IPS-NIHi7 (cell line): Measurements from ENCODE around the gene PRPF38A.
"Not testable (repeated sequence)": the region's sequence is repeated elsewhere in the genome, so short reads cannot be mapped to it uniquely, and the experiment has no call there.

Experiments used
- DNase-seq: peaks from one replicate; pipeline ENCODE4 v3.0.0; 2012; ENCODE audit warnings: mixed read lengths; ENCODE audit errors: extremely low spot score

The PRPF38A gene

DNA sequence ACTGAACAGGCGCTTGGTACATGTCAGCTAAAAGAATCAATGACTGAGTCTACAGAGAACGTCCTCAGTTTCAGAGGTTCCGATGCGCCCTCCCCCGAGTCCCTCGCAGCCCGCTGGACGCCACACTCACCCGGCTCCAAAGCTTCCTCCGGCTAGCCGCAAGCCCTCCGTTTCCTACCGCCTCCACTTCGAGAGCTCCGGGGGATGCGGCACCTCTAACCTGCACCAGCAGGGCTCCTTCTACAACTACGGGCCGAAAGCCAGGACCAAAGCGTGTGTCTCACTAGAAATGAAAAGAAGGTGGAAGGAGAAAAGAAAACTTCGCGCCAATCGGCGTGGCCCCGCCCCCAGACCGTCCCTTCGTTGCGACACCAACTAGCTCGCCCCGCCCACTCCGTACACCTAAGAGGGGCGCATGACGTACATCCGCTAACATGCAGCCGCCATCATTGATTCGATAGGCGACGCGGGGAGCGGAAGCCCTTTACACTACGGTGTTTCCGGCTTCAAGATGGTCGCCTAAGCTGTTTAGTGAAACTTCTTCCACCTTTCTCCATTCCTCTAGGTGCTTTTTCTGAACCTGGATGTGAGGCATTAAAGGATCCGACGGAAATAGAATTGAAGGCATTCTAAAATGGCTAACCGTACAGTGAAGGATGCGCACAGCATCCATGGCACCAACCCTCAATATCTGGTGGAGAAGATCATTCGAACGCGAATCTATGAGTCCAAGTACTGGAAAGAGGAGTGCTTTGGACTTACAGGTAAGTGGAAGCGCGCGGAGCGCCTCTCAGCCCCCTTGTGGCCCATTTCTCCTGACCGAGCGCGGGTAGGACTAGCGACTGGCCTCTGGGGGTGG is at the start of gene PRPF38A, which contains the start of gene ORC1:
PRPF38A (plus strand) TSS at position 487 of the 859 bp plus-strand sequence; CDS start at position 635, 148 bp downstream.
ORC1 (minus strand) TSS at position 308 of the 859 bp plus-strand sequence. CDS start 2,200 bp downstream, outside the sequence.
- peak; percentile 99 for DNase-seq

DNA sequence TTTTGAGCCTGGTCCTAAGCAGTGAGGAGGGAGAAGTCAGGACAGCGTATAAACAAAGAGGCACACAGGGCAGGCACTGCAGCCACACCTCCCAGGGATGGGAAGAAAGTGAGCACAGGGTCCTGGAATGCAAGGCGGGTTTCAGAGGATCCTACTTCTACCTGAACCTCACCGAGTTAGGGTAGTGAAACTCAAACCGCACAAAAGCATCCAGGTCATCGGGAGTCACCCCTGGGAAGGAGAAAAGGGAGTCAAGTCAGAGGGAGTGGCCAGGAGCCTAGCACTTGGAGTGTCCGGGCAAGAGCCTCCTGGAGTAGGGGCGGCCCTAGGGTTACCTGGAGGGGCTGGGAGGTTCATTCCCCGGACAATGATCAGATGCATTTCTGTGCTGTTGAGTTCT is 49.0 kb upstream of the PRPF38A start:
- DNase-seq, result no peak

GRCh38 chr1:52355847-52356505 is 48.4 kb upstream of the PRPF38A start:
- no peak for DNase-seq

- DNase-seq, result no peak
Observed at GRCh38 chr1:52356818-52357355, 47.5 kb upstream of the PRPF38A start.

- no peak for DNase-seq
Observed at GRCh38 chr1:52357397-52357796, 47.0 kb upstream of the PRPF38A start.

- no peak for DNase-seq
Observed at GRCh38 chr1:52358851-52359497, 45.4 kb upstream of the PRPF38A start.

DNA sequence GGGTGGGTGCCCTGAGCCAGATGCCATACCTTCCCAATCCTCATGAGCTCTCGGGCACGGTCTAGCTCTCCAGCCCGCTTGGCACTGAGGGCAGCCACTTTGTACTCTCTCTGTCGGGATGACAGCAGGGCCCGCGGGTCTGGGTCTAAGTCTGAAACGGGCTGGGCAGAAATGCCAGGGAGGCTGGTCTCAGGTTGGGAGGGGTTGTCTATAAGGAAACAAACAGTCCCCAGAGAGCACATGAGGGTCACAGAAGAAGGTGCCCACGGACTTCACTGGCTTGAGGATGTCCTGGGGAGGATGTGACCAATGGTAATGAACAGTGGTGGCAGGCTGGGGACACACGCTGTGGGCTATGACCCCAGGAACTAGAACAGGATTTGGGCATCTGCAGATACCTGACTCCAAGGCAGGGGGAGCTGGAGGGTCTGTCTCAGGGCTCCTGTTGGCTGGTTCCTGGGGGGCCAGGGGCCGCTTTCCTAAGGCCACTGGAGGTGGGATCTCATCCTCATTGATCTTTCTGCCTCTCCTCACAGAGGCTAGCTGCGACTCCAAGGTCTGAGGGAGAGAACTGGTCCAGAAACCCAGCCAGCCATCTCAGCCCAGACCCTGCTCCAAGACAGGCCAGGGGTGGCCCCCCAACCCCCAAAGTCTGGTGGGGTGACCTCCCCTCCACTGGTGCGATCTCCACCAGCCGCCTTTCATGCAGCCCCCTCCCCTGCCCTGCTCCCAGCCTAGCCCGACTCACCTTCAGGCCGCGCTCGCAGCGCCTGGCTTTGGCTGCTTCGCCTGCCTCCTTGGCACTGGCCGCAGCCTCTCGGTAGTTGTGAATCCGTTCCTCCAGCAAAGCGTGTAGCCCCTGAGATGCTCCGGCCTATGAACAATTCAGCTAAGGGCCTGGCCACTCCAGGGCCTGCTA is 44.5 kb upstream of the PRPF38A start:
- no peak for DNase-seq

GRCh38 chr1:52360595-52360968 is 43.8 kb upstream of the PRPF38A start:
- DNase-seq, result no peak

- peak; percentile 21 for DNase-seq
Observed at GRCh38 chr1:52364235-52364839, 40.1 kb upstream of the PRPF38A start.

- DNase-seq, result peak; percentile 47
Observed at GRCh38 chr1:52365071-52365745, 39.2 kb upstream of the PRPF38A start.

GRCh38 chr1:52365746-52366516 is 38.5 kb upstream of the PRPF38A start, which contains the start of gene CC2D1B:
CC2D1B (minus strand) TSS chr1:52366205; CDS start chr1:52364620, 1,585 bp downstream.
- peak; percentile 100 for DNase-seq

- no peak for DNase-seq
Observed at GRCh38 chr1:52366517-52366827, 37.9 kb upstream of the PRPF38A start.

DNA sequence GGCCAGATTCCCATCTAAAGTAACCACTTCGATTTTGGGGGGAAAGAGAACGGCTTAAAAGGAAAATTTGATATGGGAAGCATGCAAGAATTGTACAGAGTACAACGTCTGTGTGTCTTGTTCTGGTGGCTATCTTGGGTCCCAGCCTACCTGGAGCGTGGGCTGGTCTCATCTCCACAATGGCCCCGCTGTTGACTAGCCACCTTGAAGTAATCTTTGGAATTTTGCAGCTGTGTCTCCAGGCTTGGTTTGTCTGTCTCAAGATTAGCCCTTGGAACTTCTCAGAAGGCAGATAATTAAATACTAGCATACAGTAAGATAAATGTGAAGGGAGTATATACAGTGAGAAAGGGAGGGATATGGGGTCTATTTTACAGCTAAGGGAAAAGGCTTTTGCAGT is 37.1 kb upstream of the PRPF38A start:
- no peak for DNase-seq

DNA sequence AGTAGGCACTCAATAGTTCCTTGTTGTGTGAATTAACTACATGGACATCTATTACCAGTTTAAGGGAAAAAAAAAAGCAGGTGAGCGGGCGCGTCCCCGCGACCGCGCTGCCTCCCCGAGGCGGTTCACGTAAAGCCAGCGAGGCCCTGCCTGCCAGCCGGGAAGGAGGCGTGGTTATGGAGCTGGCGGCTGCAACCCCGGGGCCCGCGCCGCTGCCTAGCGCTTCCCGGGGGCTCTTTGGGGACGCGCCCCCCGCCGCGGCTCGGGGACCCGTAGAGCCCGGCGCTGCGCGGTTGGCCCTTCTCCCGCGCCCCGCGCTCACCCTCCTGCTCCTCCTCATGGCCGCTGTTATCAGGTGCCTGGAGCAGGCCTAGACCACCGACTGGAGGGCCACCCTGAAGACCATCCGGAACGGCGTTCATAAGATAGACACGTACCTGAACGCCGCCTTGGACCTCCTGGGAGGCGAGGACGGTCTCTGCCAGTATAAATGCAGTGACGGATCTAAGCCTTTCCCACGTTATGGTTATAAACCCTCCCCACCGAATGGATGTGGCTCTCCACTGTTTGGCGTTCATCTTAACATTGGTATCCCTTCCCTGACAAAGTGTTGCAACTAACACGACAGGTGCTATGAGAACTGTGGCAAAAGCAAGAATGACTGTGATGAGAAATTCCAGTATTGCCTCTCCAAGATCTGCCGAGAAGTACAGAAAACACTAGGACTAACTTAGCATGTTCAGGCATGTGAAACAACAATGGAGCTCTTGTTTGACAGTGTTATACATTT is 35.8 kb upstream of the PRPF38A start:
- DNase-seq, result peak; percentile 77

GRCh38 chr1:52369851-52370250 is 34.6 kb upstream of the PRPF38A start:
- DNase-seq, result not testable (repeated sequence)

- no peak for DNase-seq
Observed at GRCh38 chr1:52385376-52385775, 19.0 kb upstream of the PRPF38A start.

DNA sequence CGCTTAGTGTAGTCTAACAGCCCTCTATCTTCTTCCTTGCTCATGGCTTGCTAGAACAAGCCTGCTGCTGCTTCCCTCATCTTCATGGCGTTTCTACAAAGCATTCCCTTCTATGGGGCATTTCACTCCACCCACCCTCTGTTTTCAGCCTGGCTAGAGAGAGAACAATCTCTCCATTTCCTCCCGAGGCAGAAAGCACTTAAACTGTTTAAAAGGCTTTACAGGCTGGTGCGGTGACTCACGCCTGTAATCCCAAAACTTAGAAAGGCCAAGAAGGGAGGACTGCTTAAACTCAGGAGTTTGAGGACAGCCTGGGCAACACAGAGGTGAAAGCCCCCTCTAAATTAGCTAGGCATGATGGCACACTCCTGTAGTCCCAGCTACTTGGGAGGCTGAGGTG is 17.9 kb upstream of the PRPF38A start:
- no peak for DNase-seq

GRCh38 chr1:52393174-52393573 is 11.2 kb upstream of the PRPF38A start:
- no peak for DNase-seq

DNA sequence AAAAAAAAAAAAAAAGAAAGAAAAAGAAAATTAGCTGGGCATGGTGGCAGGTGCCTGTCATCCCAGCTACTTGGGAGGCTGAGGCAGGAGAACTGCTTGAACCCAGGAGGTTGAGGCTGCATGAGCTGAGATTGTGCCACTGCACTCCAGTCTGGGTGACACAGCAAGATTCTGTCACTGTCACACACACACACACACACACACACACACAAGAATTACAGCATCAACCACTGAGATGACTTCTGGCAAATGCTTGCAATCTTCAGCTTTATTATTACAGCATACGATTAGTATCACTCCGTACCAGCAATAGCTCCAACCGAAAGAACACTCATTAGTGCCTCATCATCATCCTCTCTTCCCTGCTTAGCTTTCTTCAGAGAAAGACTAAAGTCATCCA is 4.8 kb upstream of the PRPF38A start:
- no peak for DNase-seq
